HepG2 (cell line): ENCODE data around the gene TADA2B. TPM values are rescaled to one million over a fixed set of nuclear protein-coding genes. Genes with fewer than 3 reads are reported as not detected.

ENCODE experiments used
- ARNT ChIP-seq: fragments of 450-650 bp; IDR thresholded peaks from 2 replicates; pipeline ENCODE4 v1.6.1; 2017
- FOXA3 ChIP-seq: IDR thresholded peaks from 2 replicates; pipeline ENCODE4 v1.6.1; 2016; ENCODE audit warnings: missing genetic modification reagents, missing compliant biosample characterization
- HOXA5 ChIP-seq: sonication (generic); formaldehyde crosslinking; IDR thresholded peaks from 2 replicates; pipeline ENCODE4 v1.4.0; 2020; ENCODE audit warnings: missing genetic modification reagents
- KMT2B ChIP-seq: IDR thresholded peaks from 2 replicates; pipeline ENCODE4 v1.6.1; 2016; ENCODE audit warnings: missing genetic modification reagents, missing compliant biosample characterization
- PHF5A ChIP-seq: IDR thresholded peaks from one replicate; pipeline ENCODE4 v1.6.1; 2018; ENCODE audit warnings: low read depth, missing genetic modification reagents; ENCODE audit not compliant: unreplicated experiment
- PPARG ChIP-seq: conservative IDR thresholded peaks from 2 replicates; pipeline ENCODE4 v1.6.1; 2016; ENCODE audit warnings: missing biosample characterization, missing genetic modification reagents
- RAD51 ChIP-seq: fragments of 450-650 bp; IDR thresholded peaks from 2 replicates; pipeline ENCODE4 v1.6.1; 2016; ENCODE audit warnings: borderline replicate concordance
- SP1 ChIP-seq, 2 experiments: fragments of 450-650 bp in 1 of 2; sonication (generic) in 1 of 2; formaldehyde crosslinking in 1 of 2; IDR thresholded peaks; 2 replicates each; pipeline versions ENCODE4 v1.4.0 to v1.6.1; 2016 to 2020; ENCODE audit warnings: missing genetic modification reagents in 1 of 2
- ZNF230 ChIP-seq: sonication (generic); formaldehyde crosslinking; IDR thresholded peaks from 2 replicates; pipeline ENCODE4 v1.4.0; 2020; ENCODE audit warnings: mild to moderate bottlenecking, missing genetic modification reagents
- ZNF382 ChIP-seq: sonication (generic); formaldehyde crosslinking; IDR thresholded peaks from 2 replicates; pipeline ENCODE4 v1.5.0; 2020; ENCODE audit warnings: missing genetic modification reagents, mild to moderate bottlenecking, borderline replicate concordance
- ZNF550 ChIP-seq: sonication (generic); formaldehyde crosslinking; IDR thresholded peaks from 2 replicates; pipeline ENCODE4 v1.4.0; 2020; ENCODE audit warnings: mild to moderate bottlenecking, missing genetic modification reagents, borderline replicate concordance
- ZNF558 ChIP-seq: sonication (generic); formaldehyde crosslinking; IDR thresholded peaks from 2 replicates; pipeline ENCODE4 v1.9.0; 2022; ENCODE audit warnings: mild to moderate bottlenecking, missing genetic modification reagents, borderline replicate concordance
- ZNF567 ChIP-seq: sonication (generic); formaldehyde crosslinking; IDR thresholded peaks from 2 replicates; pipeline ENCODE4 v1.8.1; 2023; ENCODE audit warnings: mild to moderate bottlenecking, missing genetic modification reagents, borderline replicate concordance
- ZNF629 ChIP-seq: sonication (generic); formaldehyde crosslinking; conservative IDR thresholded peaks from 2 replicates; pipeline ENCODE4 v1.5.0; 2020; ENCODE audit warnings: missing genetic modification reagents
- ZNF660 ChIP-seq: sonication (generic); formaldehyde crosslinking; IDR thresholded peaks from 2 replicates; pipeline ENCODE4 v1.5.1; 2020; ENCODE audit warnings: mild to moderate bottlenecking, low read depth, missing genetic modification reagents, borderline replicate concordance
- ZNF7 ChIP-seq: IDR thresholded peaks from 2 replicates; pipeline ENCODE4 v1.6.1; 2016; ENCODE audit warnings: missing biosample characterization, missing genetic modification reagents
- ZNF761 ChIP-seq: sonication (generic); formaldehyde crosslinking; conservative IDR thresholded peaks from 2 replicates; pipeline ENCODE4 v1.4.0; 2020; ENCODE audit warnings: mild to moderate bottlenecking, missing genetic modification reagents
- ZNF790 ChIP-seq: sonication (generic); formaldehyde crosslinking; IDR thresholded peaks from 2 replicates; pipeline ENCODE4 v1.8.0; 2022; ENCODE audit warnings: missing genetic modification reagents, mild to moderate bottlenecking, borderline replicate concordance
- ZNF792 ChIP-seq: IDR thresholded peaks from 2 replicates; pipeline ENCODE4 v1.6.1; 2016
- polyA plus RNA-seq, 8 experiments: library from polyadenylated mRNA; depleted of rRNA in 3 of 8; stranded (reverse) in 7 of 8; unstranded in 1 of 8; fragments of >200 nt; fragmentation: Illumina TruSeq in 4 of 8; extraction: Trizol in 4 of 8; gene quantifications; 2 replicates each; pipeline versions ENCODE4 v1.2.1 to v1.2.3, GENCODE V29; 2011 to 2016; ENCODE audit warnings: low read depth in 4 of 8, missing spikeins in 1 of 8, mixed read lengths in 1 of 8; ENCODE audit not compliant: insufficient read depth in 1 of 8
- total RNA-seq, 5 experiments: library from RNA; depleted of rRNA; stranded (reverse); fragments of >200 nt; fragmentation: Illumina TruSeq; extraction: Trizol; gene quantifications; 2 replicates each; pipeline ENCODE4 v1.2.3, GENCODE V29; 2016; ENCODE audit warnings: low read depth in 1 of 5
- TF ChIP-seq, protein P1 (sequence below): sonication (generic); formaldehyde crosslinking; IDR thresholded peaks from 2 replicates; pipeline ENCODE4 v1.5.0; 2020; ENCODE audit warnings: missing genetic modification reagents
- TF ChIP-seq, protein P2 (sequence below): sonication (generic); formaldehyde crosslinking; IDR thresholded peaks from 2 replicates; pipeline ENCODE4 v1.5.0; 2020; ENCODE audit warnings: mild to moderate bottlenecking, missing genetic modification reagents
- TF ChIP-seq, protein P3 (sequence below): sonication (generic); formaldehyde crosslinking; IDR thresholded peaks from 2 replicates; pipeline ENCODE4 v1.5.0; 2020; ENCODE audit warnings: missing genetic modification reagents
- TF ChIP-seq, protein P4 (sequence below): IDR thresholded peaks from 2 replicates; pipeline ENCODE4 v1.6.1; 2012; ENCODE audit warnings: low read depth, low read length, improper control_type of control experiment
- TF ChIP-seq, protein P5 (sequence below): sonication (generic); formaldehyde crosslinking; IDR thresholded peaks from 2 replicates; pipeline ENCODE4 v1.8.1; 2023; ENCODE audit warnings: mild to moderate bottlenecking, moderate library complexity, missing genetic modification reagents

The TADA2B gene
- total and polyA plus RNA-seq, 2 of the 13 experiments (the other 11 are each of a cell fraction or from before 2014, with no cell fraction given), result 4.6 to 8.9 TPM

DNA sequence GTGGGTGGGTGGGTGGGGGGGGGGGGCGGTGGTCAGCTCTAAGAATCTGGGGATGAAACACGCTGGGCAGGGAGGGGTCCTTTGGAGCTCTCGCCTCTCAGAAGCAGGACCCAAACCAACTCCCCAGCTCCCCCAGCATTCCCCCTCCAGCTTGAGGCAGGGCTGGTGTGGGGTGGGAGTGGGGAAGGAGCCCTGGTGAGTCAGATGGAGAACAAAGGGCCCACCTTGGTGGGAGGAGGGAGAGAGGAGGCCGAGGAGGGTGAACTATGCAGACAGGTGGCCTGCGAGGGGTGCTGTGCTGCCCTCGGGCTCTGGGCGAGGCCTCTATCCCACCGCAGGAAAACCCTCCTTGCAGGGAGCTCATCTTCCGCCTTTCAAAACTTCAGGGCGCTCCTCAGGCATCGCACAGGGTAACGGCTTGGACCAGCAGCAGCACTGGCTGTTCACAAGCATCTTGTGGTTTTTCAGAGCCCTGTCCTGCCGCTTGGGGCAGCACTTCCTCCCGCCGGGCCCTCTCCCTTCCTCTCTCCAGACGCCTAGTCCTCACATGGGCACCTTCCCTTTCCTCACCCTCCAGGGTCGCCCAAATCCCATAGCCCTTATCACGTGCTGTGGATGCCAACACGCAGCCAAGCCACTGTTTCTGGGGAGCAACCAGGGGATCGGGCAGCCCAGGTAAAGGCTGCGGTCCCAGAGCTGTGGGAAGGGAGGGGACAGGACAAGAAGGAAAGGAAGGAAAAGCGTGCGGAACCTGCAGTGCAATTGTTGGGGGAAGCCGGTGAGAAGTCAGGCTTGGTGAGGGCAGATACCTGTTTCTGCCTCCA is 58.7 kb downstream of the TADA2B start (continued):
- TF ChIP-seq ZNF567 (CRISPR knock-in tag) (no peak), ZNF382 (no peak), ZNF7 (no peak), ZNF629 (CRISPR knock-in tag) (0 out of 2 replicates have a peak, but pooled peaks have one; percentile 23), HOXA5 (CRISPR knock-in tag) (no peak), SP1 (IDR thresholded peaks at IDR 0.05) (no peak), SP1 (CRISPR knock-in tag; IDR thresholded peaks at IDR 0.05) (no peak), ZNF790 (CRISPR knock-in tag) (no peak), ZNF230 (CRISPR knock-in tag) (no peak), ARNT (no peak), PHF5A (CRISPR knock-in tag) (no peak), ZNF660 (no peak), FOXA3 (no peak), ZNF792 (no peak), ZNF558 (no peak), ZNF550 (CRISPR knock-in tag) (no peak), KMT2B (CRISPR knock-in tag) (no peak), PPARG (CRISPR knock-in tag) (no peak; the same call in 1 of the 2 replicates), ZNF761 (CRISPR knock-in tag) (no peak), RAD51 (no peak)
- TF ChIP-seq, protein P1, sequence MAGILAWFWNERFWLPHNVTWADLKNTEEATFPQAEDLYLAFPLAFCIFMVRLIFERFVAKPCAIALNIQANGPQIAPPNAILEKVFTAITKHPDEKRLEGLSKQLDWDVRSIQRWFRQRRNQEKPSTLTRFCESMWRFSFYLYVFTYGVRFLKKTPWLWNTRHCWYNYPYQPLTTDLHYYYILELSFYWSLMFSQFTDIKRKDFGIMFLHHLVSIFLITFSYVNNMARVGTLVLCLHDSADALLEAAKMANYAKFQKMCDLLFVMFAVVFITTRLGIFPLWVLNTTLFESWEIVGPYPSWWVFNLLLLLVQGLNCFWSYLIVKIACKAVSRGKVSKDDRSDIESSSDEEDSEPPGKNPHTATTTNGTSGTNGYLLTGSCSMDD (CRISPR knock-in tag), result no peak
- TF ChIP-seq, protein P2, sequence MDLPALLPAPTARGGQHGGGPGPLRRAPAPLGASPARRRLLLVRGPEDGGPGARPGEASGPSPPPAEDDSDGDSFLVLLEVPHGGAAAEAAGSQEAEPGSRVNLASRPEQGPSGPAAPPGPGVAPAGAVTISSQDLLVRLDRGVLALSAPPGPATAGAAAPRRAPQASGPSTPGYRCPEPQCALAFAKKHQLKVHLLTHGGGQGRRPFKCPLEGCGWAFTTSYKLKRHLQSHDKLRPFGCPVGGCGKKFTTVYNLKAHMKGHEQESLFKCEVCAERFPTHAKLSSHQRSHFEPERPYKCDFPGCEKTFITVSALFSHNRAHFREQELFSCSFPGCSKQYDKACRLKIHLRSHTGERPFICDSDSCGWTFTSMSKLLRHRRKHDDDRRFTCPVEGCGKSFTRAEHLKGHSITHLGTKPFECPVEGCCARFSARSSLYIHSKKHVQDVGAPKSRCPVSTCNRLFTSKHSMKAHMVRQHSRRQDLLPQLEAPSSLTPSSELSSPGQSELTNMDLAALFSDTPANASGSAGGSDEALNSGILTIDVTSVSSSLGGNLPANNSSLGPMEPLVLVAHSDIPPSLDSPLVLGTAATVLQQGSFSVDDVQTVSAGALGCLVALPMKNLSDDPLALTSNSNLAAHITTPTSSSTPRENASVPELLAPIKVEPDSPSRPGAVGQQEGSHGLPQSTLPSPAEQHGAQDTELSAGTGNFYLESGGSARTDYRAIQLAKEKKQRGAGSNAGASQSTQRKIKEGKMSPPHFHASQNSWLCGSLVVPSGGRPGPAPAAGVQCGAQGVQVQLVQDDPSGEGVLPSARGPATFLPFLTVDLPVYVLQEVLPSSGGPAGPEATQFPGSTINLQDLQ (CRISPR knock-in tag), result no peak
- TF ChIP-seq, protein P3, sequence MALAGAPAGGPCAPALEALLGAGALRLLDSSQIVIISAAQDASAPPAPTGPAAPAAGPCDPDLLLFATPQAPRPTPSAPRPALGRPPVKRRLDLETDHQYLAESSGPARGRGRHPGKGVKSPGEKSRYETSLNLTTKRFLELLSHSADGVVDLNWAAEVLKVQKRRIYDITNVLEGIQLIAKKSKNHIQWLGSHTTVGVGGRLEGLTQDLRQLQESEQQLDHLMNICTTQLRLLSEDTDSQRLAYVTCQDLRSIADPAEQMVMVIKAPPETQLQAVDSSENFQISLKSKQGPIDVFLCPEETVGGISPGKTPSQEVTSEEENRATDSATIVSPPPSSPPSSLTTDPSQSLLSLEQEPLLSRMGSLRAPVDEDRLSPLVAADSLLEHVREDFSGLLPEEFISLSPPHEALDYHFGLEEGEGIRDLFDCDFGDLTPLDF, result no peak
- TF ChIP-seq, protein P4, sequence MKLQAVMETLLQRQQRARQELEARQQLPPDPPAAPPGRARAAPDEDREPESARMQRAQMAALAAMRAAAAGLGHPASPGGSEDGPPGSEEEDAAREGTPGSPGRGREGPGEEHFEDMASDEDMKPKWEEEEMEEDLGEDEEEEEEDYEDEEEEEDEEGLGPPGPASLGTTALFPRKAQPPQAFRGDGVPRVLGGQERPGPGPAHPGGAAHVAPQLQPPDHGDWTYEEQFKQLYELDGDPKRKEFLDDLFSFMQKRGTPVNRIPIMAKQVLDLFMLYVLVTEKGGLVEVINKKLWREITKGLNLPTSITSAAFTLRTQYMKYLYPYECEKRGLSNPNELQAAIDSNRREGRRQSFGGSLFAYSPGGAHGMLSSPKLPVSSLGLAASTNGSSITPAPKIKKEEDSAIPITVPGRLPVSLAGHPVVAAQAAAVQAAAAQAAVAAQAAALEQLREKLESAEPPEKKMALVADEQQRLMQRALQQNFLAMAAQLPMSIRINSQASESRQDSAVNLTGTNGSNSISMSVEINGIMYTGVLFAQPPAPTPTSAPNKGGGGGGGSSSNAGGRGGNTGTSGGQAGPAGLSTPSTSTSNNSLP, result no peak
- TF ChIP-seq, protein P5, sequence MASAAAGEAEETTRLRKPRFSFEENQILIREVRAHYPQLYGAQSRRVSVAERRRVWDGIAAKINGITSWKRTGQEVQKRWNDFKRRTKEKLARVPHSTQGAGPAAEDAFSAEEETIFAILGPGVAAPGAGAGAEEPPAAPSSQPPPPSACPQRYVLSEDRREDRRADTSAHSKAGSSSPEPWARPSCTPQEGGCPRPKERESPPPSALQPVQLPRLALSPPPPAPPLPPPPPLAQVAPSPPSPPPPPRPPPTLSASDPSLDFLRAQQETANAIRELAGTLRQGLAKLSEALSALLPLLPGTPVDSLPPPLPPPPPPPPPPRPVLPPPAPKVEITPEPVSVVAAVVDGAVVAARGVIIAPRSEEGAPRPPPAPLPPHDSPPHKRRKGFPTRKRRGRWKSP (CRISPR knock-in tag), result no peak
